ENCODE measurements around the gene ZNF609.

Gene ZNF609

DNA sequence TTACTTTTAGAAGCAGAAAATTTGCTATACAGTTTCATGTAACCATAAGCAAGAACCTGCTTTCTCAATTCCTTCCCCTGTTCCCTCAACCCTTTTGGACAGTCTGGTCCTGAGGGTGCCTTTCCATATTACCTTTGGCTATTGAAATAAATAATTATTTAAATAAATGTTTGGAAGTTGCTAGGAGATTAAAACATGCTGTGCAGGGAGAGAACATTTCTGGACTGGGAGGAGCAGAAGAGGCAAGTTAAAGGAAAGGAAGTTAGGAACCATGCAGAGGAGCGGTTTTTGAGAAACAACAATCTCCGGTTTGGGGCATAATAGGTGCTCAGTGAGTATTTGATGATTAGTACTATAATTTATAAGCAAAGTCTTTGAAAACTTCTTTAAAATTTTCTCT, 41.8 kb downstream of the ZNF609 start:
- no peak for DNase-seq (ENCODE audit: low read depth, low spot score)

DNA sequence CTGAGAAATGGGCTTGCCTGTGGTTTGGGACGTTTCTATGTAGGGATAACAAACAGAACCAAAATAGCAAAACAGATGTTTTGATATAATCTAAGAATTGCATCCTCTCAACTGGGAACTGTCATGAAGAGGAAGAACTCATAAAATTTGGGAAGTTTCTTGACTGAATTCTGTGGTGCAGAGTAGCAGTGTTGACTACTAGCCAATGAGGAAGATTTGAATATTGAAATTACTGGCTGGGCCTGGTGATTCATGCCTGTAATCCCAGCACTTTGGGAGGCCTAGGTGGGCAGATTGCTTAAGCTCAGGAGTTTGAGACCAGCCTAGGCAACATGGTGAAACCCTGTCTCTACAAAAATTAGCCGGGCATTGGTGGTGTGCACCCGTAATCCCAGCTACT, 42.2 kb downstream of the ZNF609 start:
- DNase-seq (ENCODE audit: low read depth, low spot score) = no peak

DNA sequence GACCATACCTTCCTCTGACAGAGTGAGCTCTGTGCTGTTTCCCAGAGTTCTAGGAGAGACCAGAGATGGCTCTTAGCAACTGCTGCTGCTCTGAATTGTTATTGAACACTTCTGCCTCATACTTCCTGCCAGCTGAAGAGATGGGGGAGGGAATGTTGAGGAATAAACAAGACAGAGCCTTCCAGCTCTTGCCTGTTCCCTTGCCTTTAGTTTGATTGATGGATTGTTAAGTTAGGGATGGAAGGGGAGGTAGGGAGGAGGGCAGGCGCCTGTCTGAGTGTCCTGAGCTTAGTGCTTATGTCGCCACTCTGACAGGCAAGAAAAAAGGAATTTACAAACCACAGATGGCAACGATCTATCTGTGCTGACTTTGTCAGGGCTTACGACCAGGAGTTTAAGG, 42.8 kb downstream of the ZNF609 start:
- no peak for DNase-seq (ENCODE audit: low read depth, low spot score)

DNA sequence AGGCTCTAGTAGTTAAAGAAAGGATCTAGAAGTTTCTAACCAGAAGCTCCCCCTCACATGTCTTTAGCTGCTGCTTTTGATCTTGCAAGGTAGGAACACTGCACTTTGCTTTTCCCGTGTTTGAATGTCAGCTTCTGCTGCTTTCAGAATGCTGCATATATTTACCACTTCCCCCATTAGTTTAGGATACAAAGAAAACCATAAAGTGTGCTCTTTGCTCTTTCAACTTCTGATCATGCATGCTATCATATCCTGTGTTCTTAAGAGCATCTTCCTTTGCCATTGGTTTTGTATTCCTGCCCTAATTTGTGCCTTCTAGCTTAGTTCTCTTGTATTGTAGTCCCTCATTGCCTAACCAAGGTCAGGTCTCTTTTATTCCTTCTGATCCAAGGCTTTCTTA, 43.3 kb downstream of the ZNF609 start:
- DNase-seq (ENCODE audit: low read depth, low spot score) = no peak

DNA sequence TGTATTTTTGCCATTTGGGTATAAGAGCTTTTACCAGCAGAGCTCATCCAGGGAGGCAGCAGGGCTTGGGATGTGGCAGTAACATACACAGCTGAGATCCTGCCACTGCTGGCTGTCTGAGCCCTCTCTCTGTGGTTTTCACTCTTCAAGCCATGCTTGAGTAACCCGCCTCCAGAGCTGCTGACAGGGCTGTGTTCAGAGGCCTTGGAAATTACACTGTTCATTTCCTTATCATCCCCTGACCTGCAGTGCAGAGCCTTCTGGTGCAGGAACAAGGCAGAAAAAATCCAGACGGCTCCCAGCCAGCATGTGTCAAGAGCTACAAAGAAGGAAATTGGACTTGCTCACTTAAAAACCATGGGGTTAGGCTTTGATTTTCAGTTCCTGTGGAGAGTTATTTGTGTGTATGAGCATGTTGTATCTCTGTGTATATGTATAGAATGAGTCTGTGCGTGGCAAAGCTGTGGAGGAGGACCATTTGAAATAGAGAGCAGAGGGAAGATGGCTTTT, 47.0 kb downstream of the ZNF609 start:
- no peak for DNase-seq (ENCODE audit: low read depth, low spot score)

DNA sequence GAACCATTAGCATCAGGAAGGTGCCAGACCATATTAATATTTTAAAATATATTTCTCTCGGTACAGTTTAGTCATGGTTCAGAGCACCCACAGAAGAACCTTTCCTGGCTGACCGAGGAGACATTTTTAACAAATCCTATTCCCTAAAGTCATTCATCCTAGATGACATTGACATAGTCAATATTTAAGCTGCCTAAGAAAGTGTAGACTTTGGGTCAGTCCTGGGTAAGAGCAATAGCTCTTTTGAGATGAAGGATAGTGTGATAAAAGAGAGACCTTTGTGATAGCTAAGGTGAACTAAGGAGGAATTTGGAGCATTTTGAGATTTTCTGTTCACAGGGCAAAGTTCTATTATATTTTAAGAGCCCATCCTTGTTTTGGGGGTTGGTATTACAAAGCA, 47.5 kb downstream of the ZNF609 start:
- no peak for DNase-seq (ENCODE audit: low read depth, low spot score)

DNA sequence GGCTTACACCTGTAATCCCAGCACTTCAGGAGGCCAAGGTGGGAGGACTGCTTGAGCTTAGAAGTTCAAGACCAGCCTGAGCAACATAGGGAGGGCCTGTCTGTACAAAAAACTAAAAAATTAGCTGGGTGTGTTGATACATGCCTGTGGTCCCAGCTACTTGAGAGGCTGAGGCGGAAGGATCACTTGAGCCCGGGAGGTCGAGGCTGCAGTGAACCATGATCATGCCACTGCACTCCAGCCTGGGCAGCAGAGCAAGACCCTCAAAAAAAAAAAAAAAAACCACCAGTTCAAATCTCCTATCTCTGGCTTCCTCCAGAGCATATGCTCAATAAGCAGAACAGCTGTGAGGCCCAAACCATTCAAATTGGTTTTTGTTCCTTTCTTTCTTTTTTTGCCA, 53.4 kb downstream of the ZNF609 start:
- DNase-seq (ENCODE audit: low read depth, low spot score) = no peak

DNA sequence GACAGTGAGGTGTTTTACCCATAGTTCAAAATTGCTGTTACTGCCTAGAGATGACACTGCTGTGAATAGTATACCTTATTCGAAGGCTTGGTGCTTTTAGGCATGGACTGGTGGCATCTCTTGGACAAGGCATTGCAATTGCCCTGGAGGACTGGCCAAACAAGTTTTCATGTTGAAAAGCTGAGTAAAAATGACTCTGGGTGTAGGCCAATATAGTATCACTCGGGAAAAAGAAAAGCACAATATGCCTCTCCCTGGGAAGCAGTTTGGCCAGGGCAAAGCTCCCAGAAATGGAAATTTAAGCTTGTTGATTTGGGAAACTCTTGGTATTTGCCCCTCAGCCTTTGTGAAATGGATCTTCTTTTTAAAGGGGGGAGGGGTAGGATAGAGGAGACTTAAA, 54.8 kb downstream of the ZNF609 start:
- no peak for DNase-seq (ENCODE audit: low read depth, low spot score)

DNA sequence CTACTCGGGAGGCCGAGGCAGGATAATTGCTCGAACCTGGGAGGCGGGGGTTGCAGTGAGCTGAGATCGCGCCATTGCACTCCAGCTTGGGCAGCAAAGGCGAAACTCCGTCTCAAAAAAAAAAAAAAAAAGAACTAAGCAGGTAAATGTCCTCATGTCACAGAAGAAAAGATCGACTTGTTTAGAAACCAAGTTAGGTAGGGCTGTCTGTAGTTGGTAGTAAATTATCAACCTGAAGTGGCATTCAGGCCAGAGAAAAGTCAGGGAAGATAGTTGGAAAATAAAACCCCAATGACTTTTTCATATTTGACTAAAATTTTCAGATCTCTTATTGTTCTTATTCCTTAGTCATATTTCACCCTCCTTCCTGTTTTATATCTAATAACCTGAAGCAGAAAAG, 55.4 kb downstream of the ZNF609 start:
- DNase-seq (ENCODE audit: low read depth, low spot score) = no peak

DNA sequence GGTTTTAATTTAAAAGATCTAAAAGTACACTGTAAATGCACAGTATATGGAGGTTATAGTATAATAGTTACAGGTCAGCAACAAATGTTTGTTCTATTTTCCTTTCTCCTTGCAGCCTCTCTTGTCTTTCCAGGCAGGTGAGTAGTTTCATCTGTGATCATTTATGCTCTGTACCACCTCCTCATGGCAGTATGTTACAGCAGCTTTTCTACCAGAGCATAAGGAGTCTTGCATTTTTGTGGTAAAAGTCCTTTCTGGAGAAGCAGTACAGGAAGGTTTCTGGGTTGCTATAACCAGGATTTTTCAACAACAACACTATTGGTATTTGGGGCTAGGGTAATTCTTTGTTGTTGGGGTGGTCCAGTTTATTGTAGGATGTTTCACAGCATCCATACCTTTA, 59.5 kb downstream of the ZNF609 start:
- no peak for DNase-seq (ENCODE audit: low read depth, low spot score)

DNA sequence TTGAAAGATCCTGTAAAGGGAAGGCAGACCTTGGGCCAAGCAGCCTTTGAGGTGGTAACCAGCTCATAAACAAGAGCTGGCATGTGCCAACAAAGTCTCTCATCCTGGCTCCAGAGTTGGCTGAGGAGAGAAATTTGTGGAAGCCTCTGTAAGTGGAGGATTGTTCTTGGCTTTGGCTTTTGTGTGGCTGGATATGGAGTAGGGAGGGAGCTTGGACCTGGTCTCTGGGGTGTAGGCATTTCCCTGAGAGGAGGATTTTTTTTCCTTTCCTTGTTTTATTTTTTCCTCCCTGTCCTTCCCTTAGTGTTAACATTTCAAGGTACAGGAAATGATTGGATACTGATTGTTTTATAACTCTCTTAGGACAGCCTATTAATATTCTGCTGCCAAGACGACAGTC, 60.8 kb downstream of the ZNF609 start:
- no peak for DNase-seq (ENCODE audit: low read depth, low spot score)

DNA sequence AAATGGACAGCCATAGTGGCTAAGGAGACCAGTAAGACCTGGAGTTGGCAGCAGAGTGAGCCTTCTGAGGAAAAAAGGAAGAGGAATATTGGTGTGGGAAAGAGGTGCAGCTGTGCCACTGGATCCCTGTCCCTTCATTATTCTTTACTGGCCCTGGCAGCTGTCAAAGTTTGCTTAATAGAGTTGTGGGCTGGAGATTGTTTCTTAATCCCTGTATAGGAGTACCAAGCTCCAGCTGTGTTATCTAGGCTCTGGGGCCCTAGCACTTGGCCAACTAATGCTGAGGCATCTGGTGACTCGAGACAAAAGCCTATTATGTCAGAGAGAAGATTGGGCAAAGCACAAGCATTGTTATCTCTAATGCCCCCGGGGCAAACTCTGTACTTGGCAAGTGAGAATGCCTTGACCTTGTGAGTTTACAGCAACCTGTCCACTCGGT, 61.4 kb downstream of the ZNF609 start:
- no peak for DNase-seq (ENCODE audit: low read depth, low spot score)

DNA sequence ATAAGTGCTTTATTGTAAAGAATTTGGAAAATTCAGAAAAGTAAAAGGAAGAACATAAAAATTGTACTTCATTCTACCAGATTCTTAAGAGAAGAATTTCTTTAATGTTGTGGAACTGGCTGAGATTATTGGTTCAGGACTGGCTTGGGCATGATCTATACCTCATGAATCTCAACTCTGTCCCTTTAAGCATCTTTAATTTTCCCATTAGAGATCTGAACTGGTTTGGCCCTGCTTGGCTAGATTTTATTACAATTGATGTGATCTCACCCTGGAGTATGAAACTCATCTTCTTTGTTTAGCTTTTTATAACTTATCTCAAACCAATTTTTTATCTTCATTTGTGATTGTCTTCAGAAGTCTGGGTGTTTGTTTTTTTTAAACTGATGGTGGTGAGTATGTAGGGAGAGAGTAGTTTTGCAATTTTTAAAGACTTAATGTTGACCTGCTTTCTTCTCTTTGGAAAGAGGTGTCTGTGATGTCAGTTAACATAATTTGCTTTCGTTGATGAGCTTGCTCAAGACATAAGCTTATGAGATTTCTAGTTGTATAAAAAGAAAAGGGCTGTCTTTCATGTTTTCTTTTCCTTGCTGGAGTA, 61.9 kb downstream of the ZNF609 start:
- no peak for DNase-seq (ENCODE audit: low read depth, low spot score)

DNA sequence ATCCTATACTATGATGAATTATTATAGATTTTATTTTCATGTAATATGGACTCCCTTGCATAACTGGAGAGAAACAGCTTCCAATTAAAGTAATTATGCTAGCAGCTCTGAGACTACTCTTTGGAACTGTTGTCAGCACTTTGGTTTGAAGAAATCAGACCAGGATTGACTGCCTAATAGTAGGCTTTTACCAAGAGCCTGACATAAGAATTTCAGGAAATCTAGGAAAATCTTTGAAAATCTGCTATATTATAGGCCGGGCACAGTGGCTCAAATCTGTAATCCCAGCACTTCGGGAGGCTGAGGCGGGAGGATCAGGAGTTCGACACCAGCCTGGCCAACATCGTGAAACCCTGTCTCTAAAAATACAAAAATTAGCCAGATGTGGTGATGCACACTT, 62.9 kb downstream of the ZNF609 start:
- DNase-seq (ENCODE audit: low read depth, low spot score) = no peak

DNA sequence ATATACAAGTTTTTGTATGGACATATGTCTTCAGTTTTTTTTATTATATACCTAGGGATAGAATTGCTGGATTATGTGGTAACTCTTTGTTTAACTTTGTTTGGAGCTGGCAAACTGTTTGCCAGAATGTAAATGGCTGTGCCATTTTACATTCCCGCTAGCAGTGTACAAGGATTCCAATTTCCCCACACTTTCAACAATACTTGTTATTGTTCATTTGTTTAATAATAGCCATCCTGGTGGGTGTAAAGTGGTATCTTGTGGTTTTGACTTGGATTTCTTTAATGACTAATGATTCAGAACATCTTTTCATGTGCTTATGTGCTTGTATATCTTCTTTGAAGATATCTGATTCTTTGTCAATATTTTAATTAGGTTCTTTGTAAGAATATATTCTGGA, 64.4 kb downstream of the ZNF609 start:
- no peak for DNase-seq (ENCODE audit: low read depth, low spot score)

DNA sequence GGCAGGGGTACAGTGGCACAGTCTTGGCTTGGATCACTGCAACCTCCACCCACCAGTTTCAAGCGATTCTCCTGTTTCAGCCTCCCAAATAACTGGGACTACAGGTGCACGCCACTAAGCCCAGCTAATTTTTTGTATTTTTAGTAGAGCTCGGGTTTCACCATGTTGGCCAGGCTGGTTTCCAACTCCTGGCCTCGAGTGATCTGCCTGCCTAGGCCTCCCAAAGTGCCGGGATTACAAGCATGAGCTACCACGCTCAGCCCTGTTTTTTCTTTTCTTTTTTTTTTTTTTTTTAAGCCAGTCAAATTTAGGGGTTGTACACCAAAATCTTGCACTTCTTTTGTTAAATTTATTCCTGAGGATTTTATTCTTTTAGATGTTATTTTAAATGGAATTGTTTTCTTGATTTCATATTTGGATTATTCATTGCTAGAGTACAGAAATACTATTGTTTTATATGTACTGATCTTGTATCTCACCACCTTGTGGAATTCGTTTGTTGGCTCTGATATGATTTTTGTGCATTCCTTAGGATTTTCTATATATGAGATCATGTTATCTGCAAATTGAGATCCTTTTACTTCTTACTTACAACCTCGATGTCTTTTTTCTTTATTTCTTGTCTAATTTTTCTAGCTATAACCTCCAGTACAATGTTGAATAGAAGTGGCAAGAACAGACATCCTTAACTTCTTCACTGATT, 65.6 kb downstream of the ZNF609 start:
- no peak for DNase-seq (ENCODE audit: low read depth, low spot score)

DNA sequence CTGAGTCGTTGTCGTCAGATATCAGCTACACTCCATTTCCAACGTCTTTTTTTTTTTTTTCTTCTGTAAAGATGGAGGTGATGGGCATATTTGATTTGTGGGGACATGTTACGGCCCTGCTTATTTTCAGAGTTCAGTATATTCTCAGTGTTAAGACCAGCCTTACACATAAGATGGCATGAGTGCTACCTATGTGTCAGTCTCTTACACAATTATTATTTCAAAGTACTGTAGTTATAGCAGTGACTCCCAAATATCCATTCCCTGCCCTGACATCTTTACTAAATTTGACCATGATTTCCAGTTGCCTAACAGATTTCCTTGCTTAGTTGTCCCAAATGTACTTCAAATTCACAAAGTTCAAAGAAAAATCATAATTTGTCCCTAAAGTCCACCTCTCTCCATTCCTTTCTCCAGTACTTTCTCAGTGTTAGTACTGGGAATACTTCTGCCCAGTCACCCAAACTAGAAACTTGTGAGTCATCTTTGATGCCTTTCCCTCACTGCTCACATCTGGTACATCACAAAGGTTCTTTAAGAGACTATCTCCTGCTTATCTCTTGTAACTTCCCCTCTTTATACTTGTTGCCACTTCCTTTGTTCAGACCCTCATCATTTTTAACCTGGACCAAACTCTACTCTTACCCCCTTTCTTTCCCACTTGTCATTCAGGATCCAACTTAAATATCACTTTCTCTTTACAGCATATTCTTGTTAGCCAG, 67.0 kb downstream of the ZNF609 start:
- DNase-seq (ENCODE audit: low read depth, low spot score) = no peak

DNA sequence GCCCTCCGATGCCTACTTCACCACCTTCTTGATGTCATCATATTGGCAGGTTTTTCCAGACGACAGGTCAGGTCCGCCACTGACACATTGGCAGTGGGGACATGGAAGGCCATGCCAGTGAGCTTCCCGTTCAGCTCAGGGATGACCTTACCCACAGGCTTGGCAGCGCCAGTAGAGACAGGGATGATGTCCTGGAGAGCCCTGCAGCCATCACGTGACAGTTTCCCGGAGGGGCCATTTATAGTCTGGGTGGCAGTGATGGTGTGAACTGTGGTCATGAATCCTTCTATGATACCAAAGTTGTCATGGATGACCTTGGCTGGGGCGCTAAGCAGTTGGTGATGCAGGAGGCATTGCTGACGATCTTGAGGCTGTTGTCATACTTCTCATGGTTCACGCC, 68.5 kb downstream of the ZNF609 start:
- no peak for DNase-seq (ENCODE audit: low read depth, low spot score)

DNA sequence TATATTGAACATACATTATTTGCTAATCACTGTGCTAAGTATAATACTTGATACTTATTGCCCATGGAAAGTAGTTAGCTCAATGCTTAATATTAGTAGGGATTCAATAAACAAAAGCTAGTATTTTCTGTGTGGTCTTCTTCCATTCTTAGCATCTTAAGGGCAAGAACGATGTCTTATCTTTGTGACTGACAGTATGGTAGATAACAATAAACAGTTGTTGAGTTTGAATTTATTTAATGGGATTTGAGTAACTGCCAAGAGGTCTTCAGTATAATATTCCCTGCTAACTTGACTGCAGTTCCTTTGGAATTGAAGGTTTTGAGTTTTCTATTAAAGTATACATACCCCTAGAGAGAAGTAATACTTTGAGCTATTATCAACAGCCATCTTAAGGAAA, 70.1 kb downstream of the ZNF609 start:
- DNase-seq (ENCODE audit: low read depth, low spot score) = no peak

DNA sequence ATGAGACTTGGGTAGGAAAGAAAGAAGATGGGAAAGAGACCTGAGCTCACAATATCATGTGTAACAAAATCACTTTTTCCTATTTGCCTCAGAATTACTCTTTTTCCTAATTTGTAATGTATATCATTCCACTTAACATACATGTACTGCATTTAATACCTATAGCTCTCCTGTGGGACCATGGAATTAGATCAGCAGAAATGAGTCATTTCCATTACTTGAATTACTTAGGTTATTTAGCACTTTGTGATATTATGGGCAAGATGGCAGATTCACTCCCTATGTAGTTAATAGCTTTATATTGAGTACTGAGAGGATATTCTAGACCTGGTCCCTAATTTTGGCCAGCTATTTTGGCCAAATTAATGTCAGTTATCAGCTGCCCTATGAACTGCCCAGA, 70.5 kb downstream of the ZNF609 start:
- DNase-seq (ENCODE audit: low read depth, low spot score) = no peak

DNA sequence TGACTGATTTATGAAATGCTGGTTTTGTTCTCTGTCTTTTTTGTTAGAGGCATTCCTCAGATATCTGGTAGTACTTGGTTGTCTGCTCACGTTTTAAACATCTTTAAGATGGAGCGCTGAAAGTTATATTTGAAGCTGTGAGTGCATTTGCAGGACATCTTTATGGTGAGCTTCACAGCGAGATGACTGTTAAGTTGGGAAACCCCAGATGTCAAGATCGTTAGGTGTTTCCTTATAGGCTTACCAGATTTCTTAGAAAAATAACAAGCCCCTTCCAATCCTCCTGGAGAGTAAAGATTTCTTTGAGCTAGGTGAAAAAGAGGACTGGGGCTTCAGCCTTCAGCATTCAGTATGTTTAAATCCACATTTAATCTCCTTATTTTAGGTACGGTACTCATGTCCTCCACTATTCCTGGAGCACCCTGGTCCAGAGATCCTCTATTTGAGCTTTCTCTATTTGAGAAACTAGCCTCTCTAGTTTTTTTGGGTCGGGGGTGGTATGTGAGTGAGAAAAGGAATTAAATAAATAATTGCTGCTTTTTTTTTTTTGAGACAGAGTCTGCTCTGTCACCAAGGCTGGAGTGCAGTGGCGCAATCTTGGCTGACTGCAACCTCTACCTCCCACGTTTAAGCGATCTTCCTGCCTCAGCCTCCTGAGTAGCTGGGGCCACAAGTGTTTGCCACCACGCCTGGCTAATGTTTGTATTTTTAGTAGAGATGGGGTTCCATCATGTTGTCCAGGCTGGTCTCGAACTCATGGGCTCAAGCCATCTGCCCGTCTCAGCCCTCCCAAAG, 72.3 kb downstream of the ZNF609 start:
- DNase-seq (ENCODE audit: low read depth, low spot score) = no peak

Measured in activated CD4-positive, CD25-positive, alpha-beta regulatory T cell treated with anti-CD3 and anti-CD28 coated beads, Interleukin-2, amount 50 U/mL, for 16 hours (primary cell).